CD4-positive, alpha-beta T cell treated with Interleukin-6 at 100 ng/mL for 8 hours (primary cell): ENCODE measurements around the gene SPTLC1.
A peak's percentile ranks its signal among the peaks of the same experiment; 100 is the strongest.
"Not testable (repeated sequence)": the region's sequence is repeated elsewhere in the genome, so short reads cannot be mapped to it uniquely, and the experiment has no call there.

Experiments used
- DNase-seq: peaks from one replicate; pipeline ENCODE4 v3.0.0-alpha.2; 2020; ENCODE audit warnings: mixed read lengths, low spot score

Gene SPTLC1

DNA sequence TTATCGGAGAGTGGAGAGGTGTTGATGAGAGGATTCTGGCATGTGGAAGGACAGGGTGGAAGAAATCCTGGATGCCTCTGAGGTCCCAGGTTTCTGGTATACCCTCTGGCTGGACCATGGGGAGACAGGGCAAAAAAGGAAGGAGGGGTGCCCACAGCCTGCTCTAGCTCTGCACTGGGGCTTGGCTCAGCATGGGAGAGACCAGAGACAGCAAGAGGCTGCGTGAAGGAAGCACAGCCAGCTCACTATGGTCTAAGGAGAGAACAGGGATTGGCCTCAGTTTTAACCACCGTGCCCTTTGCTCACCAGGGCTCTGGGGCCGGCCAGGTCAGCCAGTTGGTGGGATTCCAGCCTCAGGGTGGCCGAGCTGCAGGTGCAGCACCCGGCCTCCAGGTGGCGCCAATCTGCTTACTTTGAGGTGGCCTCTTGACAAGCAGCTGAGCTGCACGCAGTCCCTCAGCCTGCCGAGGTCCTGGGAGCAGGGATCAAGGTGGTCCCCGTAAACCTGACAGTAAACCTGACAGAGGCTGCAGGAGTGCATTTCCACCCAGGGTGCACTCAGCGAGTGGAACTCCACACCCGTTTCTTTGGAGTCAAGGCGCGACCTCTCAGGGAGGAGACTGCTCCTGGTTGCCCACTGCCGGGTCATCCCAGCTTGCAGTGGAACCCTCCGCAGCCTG lies 25.0 kb upstream of the SPTLC1 start:
- peak; percentile 62 for DNase-seq

GRCh38 chr9:92138960-92139540 lies 23.8 kb upstream of the SPTLC1 start:
- not testable (repeated sequence) for DNase-seq

- peak; percentile 64 for DNase-seq
Measured at GRCh38 chr9:92138157-92138959, 23.1 kb upstream of the SPTLC1 start.

DNA sequence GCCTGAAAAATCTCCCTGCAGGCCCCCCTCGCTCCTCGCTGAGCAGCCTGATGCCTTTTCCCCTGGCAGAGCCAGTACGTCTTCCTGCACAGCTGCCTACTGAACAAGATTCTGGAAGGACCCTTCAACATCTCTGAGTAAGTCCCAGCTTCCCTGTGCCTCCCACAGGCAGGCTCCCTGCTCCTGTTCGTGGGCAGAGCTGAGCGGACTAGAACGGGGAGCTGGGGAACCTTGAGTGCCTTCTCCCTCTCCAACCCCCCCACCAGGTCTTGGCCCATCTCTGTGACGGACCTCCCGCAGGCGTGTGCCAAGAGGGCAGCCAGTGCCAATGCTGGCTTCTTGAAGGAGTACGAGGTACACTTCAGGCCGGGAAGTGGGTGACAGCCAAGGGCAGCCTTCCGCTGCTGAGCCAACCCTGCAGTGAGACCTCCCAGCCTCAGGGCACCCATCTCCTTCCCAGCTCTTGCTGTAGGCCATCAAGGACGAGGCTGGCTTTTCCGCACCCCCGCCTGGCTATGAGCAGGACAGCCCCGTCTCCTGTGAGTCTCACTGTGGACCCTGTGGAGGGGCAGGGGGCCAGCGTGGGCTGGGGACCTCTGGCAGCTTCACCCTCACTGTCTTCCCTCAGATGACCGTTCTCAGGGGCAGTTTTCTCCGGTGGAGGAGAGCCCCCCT lies 21.1 kb upstream of the SPTLC1 start:
- DNase-seq = no peak

DNA sequence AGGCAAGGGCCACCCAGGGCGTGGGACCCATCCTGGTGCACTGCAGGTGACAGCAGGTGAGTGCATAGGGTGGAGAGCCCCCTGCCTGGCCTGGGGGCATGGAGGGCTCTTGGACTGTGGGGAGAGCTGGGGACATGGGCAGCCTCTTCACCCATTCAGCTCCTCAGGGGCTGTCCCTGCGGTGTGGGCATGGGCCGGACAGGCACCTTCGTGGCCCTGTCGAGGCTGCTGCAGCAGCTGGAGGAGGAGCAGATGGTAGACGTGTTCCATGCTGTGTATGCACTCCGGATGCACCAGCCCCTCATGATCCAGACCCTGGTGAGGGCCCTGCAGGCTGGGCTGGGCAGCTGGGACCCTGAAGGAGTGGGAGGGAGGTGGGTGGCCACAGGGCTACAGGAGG lies 20.4 kb upstream of the SPTLC1 start:
- DNase-seq = no peak

GRCh38 chr9:92133949-92134604 lies 18.9 kb upstream of the SPTLC1 start:
- peak; percentile 65 for DNase-seq

DNA sequence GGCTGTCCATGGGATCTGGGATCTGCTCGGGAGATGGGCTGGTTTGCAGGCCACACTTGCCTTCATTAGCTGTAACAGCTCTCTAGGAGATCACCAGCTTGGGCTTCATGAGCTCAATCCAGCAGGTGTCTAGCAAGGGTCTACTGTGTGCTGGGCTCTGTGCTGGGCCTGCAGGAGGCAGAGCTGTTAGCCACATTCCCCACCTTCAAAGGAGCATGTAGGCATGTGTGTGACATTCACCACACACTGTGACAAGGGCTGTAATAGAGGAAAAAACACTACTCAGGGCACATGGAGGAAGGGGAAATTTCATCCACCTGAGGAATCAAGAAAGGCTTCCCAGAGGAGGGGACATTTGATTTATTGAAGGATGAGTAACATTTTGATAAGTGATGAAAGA lies 17.7 kb upstream of the SPTLC1 start:
- not testable (repeated sequence) for DNase-seq

- DNase-seq = no peak
Measured at GRCh38 chr9:92132501-92132900, 17.3 kb upstream of the SPTLC1 start.

DNA sequence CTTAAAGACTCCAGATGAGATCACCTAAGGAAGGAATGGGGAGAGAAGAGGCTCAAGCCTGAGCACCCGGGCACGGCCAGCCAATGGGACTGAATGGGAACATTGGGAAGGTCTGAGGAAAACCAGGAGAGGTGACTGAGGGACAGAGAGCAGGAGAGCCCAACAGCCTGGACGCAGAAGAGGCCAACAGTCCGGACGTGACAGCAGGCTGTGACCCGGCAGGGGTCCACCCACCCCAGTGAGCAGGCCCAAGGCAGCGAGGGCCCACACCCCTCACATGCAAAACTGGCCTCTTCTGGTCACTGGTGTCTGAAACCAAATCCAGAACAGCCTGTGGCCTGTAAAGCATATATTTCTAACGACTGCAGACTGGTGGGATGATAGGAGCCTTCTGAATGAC lies 7.6 kb upstream of the SPTLC1 start:
- no peak for DNase-seq

DNA sequence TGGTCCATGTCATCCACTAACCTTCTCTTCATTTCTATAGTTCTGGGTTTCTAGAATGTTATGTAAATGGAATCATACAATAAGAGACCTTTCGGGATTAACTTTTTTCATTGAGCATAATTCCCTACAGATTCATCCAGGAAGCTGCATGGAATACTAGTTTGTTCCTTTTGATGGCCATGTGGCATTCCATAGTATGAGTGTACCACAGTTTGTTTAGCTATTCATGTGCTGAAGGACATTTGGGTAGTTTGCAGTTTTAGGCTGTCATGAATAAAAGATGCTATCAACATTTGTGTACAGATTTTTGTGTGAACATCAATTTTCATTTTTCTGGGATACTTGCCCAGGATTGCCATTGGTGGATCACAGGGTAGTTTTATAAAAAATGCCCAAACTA lies 6.8 kb upstream of the SPTLC1 start:
- no peak for DNase-seq

- no peak for DNase-seq
Measured at GRCh38 chr9:92121265-92121664, 6.1 kb upstream of the SPTLC1 start.

DNA sequence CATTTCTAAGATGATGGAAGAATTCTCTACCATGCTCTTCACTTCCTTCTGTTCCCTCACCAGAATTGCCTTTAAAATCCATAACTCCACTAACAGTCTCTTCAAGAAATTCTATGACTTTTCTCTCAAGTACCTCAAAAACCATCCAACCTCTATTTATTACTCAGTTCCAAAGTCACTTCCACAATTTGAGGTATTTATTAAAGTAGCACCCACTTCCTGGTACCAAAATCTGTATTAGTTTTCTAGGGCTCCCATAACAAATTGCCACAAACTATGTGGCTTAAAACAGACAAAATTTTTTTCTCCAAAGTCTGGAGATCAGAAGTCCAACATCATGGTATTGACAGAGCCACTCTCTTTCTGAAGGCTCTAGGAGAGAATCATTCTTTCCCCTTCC lies 4.9 kb upstream of the SPTLC1 start:
- DNase-seq = no peak

DNA sequence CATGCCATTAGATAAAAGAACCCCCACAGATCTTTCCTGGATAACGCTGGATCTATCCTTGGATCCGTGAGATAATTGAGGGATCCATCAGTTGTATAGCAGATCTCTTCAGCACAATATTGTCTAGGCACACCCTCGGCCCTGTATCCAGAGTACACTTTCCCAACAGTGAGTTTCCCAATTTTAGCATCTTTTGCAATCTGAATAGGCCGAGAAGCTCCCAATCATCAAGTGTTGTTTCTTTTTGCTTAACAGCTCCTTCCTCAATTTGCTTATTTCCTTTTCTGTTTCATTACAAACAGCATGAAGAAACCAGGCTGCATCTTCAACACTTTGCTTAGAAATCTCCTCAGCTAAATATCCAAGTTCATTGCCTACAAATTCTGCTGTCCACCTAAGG lies 4.4 kb upstream of the SPTLC1 start:
- no peak for DNase-seq

DNA sequence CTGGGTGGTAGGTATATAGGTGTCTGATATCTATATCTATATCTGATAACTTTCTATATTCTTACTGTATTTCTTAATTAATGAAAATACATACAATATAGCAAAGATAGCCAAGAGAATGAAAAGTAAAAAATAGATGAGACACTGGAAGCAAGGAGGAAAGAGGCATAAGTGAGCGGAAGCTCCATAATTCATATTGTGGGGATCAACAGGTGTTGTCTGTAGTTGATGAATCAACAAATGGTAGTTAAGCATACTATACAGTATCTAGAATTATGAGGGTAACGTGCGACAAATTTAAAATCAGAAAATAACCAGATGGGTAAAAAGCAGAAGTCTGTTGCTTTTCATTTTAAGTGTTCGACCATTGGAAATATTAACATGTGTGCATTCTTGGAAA lies 7.1 kb downstream of the SPTLC1 start:
- no peak for DNase-seq

GRCh38 chr9:92105446-92106225 lies 9.6 kb downstream of the SPTLC1 start:
- not testable (repeated sequence) for DNase-seq

DNA sequence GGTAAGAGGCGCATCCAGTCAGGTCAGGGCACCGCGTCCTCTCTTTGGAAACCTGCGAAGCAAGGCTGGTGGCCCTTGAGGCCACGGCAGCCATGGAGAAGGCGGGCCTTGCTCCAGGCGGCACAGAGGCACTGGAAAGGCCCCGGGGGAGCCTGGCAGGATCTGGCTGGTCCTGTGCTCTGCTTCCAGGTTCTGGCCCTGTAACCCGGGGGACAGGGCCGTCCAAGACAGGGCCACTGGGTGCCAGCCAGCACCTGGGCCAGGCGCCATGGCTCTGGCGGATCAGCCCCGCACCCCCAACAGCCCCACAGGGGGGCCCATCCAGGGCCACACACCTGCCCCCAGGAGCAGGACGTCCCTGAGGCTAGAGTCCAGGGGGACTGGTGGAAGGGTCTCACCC lies 11.6 kb downstream of the SPTLC1 start:
- not testable (repeated sequence) for DNase-seq

GRCh38 chr9:92100237-92100911 lies 14.8 kb downstream of the SPTLC1 start:
- DNase-seq = no peak

DNA sequence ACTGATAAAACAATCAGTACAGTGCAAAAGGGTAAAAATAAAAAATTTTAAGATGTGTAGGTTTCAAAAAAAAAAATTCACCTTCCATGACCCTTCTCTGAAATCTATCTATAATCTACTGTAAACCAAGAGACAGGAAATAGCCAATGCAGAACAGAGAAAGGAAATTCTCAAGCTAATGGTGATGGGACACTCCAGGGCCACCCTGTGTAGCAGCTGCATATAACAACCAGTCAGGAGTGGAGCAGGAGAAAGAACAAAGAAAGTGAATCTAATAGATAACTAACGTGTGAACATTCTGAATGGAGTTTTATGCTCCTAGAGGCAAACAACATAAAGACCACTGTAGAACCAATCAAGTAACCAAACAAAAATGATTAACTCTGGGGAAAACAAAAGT lies 16.6 kb downstream of the SPTLC1 start:
- DNase-seq = no peak

GRCh38 chr9:92097997-92098482 lies 17.2 kb downstream of the SPTLC1 start:
- DNase-seq = peak; percentile 51

DNA sequence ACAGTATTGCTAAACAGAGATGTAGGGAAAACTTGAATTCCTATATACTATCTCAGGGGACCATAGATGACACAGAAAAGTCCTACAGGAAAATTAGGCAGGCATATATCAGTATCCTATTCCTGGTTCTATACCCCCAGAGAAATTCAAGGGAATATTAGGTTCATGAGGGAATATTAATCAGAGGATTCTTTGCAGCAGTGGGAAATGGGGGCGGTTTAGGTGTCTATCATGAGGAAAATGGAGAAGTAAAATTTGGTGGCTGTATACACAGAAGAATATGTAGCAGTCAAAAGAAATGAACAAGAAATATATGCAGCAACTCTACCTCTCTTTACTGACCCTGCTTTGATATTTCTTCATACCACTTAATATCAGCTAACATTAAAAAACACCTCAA lies 20.0 kb downstream of the SPTLC1 start:
- DNase-seq = no peak

GRCh38 chr9:92094655-92095054 lies 20.6 kb downstream of the SPTLC1 start:
- no peak for DNase-seq
